ENCODE results near the gene CBR3.
"Not testable (repeated sequence)": the region's sequence is repeated elsewhere in the genome, so short reads cannot be mapped to it uniquely, and the experiment has no call there.

The CBR3 gene

GRCh38 chr21:36120304-36120888 is 14.5 kb upstream of the CBR3 start:
- no peak for DNase-seq

GRCh38 chr21:36122977-36123376 is 11.9 kb upstream of the CBR3 start:
- no peak for DNase-seq

- DNase-seq = no peak
Measured at GRCh38 chr21:36124395-36124794, 10.5 kb upstream of the CBR3 start.

- peak; percentile 33 for DNase-seq
Measured at GRCh38 chr21:36125512-36126207, 9.2 kb upstream of the CBR3 start.

GRCh38 chr21:36126208-36126565 is 8.7 kb upstream of the CBR3 start:
- DNase-seq = no peak

- DNase-seq = no peak
Measured at GRCh38 chr21:36126621-36127110, 8.2 kb upstream of the CBR3 start.

GRCh38 chr21:36127250-36127904 is 7.5 kb upstream of the CBR3 start:
- no peak for DNase-seq

GRCh38 chr21:36127977-36128376 is 6.9 kb upstream of the CBR3 start:
- no peak for DNase-seq

GRCh38 chr21:36129219-36129618 is 5.7 kb upstream of the CBR3 start:
- no peak for DNase-seq

- not testable (repeated sequence) for DNase-seq
Measured at GRCh38 chr21:36130414-36130762, 4.5 kb upstream of the CBR3 start.

GRCh38 chr21:36130839-36131238 is 4.0 kb upstream of the CBR3 start:
- not testable (repeated sequence) for DNase-seq

GRCh38 chr21:36132696-36133095 is 2.2 kb upstream of the CBR3 start:
- no peak for DNase-seq

- peak; percentile 48 for DNase-seq
Measured at GRCh38 chr21:36135391-36136102, 668 bp downstream of the CBR3 start.

GRCh38 chr21:36139791-36140190 is 4.9 kb downstream of the CBR3 start:
- DNase-seq = not testable (repeated sequence)

- DNase-seq = peak; percentile 95
Measured at GRCh38 chr21:36141513-36141925, 6.6 kb downstream of the CBR3 start.

- not testable (repeated sequence) for DNase-seq
Measured at GRCh38 chr21:36144233-36144632, 9.4 kb downstream of the CBR3 start.

- no peak for DNase-seq
Measured at GRCh38 chr21:36145259-36145658, 10.4 kb downstream of the CBR3 start.

GRCh38 chr21:36147911-36148310 is 13.0 kb downstream of the CBR3 start:
- no peak for DNase-seq

- DNase-seq = no peak
Measured at GRCh38 chr21:36148886-36149285, 14.0 kb downstream of the CBR3 start.

- no peak for DNase-seq
Measured at GRCh38 chr21:36149788-36150711, 15.2 kb downstream of the CBR3 start.

GRCh38 chr21:36155603-36156338 is 20.9 kb downstream of the CBR3 start:
- DNase-seq = no peak

GRCh38 chr21:36156339-36156814 is 21.5 kb downstream of the CBR3 start:
- DNase-seq = peak; percentile 98
